NCI-H2029 (cell line): ENCODE data around the gene DCDC1.
"Not testable (repeated sequence)": the region's sequence is repeated elsewhere in the genome, so short reads cannot be mapped to it uniquely, and the experiment has no call there.

Experiments
- DNase-seq: peaks from one replicate; lab custom pipeline; 2025; lab: John Stamatoyannopoulos, UW

The DCDC1 gene

DNA sequence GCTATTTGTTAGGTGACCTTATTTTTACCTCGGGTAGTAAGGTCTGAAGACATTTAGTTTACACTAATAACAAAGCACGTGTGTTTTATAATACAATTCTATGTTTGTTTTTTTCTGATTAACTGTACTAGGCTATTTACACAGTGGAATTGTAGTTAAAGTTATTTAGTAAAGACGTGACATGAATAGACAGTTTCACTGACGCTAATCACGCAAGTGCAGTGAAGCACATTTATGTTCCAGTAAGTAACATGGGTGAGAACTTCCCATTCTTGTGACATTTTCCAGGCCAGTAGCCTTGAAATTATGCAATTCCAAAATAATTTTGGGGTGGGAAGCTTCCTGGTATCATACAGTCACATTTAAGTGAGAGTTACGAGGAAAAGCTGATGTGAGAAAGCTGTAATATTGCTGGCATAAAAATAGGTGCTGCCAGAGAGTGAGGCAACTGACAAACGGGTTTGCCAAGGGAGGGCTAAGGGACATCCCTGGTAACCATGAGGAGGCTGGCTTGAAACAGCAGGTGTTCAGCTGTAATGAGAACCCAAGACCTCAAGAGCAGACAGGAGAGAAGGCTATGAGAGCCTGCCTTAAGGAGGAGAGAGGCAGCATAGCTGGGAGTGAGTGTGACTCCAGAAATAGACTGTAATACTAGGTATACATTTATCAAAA lies 378.8 kb downstream of the DCDC1 start:
- DNase-seq: no peak

DNA sequence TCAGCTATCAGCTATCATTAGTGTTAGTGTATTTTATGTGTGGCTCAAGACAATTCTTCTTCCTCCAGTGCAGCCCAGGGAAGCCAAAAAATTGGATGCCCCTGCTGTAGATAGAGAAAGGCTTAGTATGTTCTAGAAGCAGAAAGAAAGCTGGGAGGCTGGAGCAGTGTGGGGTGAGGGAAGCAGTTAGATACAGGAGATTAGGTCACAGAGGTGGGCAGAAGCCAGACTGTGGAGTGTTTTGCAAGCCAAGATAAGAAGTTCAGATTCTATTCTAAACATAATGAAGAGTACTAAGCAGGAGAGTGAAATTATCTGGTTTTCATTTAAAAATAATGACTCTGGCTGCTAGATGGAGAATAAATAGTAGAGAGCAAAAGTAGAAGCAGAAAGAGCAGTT lies 381.7 kb downstream of the DCDC1 start:
- DNase-seq: no peak

DNA sequence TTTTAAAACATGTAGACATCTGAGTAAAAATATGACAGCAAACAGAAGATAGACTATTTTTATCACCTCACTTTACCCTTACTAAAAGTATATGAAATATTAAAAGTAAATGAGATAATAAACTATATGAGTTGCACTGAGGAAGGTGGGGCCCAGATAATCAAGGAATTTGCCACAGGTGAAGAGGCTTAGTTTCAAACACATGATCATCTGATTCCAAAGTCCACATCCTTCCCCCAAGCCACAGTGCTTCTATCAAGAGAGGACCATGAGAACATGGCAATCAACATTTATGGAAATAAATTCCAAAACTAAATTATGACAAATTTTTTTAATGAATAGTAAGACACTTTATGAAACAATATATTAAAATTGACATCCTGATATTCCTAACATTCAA lies 384.0 kb downstream of the DCDC1 start:
- no peak for DNase-seq

DNA sequence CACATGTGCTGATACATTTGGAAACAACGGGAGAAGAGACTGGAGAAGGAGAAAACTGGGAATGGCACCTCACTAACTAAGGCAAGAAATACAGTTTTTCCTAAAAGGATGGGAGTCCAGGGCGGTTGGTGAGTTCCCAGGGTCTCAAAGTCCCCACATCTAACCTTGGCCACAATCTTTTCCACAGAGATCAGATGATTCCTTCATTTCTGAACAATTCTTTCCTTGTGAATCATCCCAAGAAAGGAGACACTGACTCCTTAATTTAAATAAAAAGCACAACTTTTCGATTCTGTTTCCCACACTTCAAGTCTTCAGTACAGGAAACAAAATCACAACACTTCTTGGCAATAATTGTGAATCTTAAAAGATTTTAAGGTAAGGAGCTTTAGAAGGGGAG lies 384.7 kb downstream of the DCDC1 start:
- no peak for DNase-seq

DNA sequence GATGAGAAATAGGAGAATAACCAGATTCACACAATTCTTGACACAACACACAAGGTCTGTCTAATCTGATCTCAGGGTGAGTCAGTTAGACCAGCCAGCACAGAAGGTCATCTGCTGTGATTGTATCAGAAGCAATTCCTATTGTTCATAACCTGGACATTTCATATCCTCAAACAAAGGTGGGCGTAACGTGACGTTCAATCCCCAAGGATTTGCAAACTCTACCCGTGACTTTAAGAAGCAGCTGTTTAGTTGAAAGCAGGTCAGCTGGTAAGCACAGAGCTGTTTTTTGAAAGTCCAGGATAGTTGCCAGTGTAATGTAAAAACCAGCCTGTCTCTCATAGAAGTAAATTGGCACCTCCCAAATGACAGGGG lies 385.1 kb downstream of the DCDC1 start:
- DNase-seq: no peak

DNA sequence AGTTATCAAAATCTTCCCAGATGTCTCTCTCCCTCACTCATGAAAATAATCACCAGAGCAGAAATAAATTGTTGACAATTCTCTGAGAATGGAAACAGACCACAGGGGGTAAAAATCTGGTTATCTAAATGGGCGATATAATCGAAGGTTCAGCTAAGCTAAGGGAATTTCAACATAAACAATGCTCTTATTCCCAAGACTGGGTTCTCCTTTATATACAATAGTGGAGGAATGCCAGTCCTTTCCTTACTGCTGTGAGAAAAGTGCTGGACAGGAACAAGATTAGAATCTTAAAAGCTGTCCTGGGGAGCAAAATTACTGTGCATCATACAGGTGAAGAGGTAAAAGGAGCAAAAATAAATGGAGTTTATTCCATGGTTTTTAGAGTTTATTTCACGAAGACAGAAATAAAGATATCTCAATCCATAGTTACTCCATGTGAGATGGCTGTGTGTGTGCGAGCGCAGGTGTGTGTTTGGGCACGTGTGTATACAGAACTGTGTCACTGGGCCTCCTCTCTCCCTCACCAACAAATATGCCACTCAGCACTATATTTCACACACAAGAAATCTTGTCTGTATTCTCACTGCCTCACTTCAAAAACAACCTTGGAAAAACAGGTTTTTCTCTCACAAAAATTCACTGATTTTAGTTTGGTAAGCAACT lies 385.6 kb downstream of the DCDC1 start:
- DNase-seq: no peak

DNA sequence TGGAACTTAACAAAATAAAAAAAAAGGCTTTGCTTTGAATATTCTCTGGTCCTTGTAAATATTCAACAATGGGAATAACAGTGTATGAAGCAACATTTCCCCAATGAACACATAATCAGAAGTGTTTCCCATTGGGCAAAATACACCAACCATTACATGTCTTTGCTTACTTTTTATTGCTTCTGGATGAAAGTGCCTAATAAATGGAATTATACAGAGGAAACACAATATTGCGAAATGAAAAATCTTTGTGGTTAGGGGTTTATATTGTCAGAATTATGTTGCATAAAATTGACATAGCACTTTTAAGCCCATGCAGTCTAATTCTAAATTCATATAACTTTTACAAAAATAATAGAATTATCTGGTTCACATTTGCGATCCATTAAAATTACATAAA lies 386.4 kb downstream of the DCDC1 start:
- no peak for DNase-seq

DNA sequence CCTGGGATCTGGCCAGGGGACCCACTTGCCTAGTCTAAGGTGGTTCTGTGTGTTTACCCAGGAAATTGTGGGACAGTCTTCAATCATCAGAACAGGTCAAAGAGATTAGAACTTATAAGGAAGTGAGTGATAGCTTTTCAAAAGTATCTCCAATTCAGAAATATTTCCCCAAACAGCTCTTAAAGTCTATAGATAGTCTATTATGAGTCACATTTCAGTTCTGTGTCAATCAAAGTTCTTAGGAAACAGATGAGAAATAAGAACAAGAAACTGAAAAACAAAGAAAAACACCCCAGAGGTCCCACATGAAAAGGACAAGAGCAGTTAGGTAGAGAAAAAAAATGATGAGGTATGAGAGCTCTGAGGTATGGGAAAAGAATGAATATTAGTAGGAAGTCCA lies 402.0 kb downstream of the DCDC1 start:
- DNase-seq: no peak

DNA sequence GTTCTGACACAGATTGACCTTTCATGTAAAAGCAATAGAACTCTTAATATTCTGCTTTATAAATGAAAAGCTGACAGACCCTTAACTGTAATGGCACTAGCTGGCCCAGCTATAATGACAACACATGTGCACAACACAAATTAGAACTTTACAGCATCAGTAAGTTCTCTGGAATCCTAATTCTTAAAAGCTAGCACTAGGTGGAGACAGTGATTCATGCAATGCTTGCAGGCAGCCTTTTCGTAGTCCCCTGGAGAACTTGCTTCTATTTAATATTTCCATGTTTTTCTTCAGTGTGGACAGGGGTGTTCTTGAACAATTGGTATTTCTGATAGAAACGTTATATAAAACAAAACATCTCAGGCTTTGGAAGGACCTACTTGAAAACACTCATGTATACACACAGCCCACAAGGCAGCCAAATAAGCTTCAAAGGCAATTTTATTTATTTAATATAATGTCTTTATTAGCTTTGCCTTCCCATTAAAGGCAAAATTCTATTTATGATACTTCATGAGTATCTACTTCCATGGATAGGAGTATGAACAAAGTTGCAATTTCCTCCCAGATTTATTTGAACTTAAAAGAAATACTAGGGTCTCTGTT lies 409.0 kb downstream of the DCDC1 start:
- no peak for DNase-seq

DNA sequence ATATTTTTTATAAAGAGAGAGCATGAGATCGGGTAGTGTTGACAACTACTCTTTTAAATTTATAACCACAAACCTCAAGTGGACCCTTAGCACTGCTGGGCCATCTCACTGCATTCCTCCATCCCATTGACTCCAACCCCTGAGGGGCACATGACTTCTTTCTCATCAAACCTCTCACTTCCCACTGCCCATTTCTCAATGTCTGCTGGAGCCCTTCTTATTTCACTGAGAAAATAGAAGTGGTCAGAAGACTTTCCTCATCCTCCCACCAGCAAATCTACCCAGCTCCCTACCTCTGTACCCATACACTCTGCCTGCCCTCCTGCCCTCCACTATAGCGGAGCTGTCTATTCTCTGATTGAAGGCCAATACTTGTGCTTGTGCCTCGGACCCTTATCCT lies 412.8 kb downstream of the DCDC1 start:
- no peak for DNase-seq

DNA sequence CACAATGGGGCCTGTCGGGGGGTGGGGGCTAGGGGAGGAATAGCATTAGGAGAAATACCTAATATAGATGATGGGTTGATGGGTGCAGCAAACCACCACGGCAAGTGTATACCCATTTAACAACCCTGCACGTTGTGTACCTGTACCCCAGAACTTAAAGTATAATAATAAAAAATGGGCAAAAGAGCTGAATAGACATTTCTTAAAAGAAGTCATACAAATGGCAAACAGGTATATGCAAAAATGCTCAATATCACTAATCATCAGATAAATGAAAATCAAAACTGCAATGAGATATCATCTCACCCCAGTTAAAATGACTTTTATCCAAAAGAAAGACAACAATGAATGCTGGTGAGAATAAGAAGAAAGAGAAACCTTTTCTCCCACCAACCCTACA lies 419.7 kb downstream of the DCDC1 start:
- DNase-seq: no peak

DNA sequence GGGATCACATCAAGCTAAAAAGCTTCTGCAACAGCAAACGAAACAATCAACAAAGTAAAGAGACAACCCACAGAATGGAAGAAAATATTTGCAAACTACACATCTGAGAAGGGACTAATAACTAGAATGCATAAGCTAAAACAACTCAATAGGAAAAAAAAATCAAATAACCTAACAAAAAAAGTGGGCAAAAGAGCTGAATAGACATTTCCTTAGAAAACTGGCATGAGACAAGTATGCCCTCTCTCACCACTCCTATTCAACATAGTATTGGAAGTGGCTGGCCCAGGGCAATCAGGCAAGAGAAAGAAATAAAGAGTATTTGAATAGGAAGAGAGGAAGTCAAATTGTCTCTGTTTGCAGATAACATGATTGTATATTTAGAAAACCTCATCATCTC lies 421.8 kb downstream of the DCDC1 start:
- not testable (repeated sequence) for DNase-seq

DNA sequence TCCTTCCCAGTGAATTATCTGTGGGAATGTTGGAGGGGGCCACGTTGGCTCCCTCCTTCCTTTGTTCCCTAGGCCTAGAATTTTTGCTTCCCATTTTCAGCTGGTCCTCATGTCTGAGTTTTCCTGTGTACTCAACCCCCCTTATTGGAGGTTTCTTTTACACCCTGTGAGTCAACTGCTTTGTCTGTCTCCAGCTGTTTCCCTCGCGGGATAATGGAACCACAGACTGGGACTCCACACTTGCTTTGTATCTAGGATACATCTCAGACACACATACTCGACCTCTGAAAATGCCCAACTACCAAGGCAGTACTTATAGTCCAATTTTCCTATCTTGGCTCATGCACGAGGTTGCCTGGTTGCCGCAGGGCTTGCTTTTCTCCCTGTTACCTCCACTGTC lies 430.7 kb downstream of the DCDC1 start:
- DNase-seq: no peak

DNA sequence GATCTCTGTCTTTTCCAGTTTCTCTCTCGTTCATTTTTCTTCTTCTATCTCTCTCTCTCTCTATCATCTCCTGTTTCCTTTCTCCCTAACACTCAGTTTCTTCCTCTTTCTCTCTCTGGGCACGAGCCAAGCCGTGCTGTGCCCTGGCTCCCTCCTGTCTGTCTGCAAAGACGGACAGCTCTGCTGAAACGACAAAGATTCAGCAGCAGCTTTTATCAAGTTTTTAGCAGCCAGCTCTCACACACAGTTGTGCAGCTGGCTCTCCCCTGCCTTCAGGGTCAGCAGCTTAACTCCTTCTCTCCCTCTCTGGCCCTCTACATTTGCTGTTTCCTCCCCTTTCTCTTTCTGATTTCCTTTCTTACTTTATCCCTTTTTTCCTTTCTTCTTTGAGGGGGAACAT lies 431.4 kb downstream of the DCDC1 start:
- no peak for DNase-seq

DNA sequence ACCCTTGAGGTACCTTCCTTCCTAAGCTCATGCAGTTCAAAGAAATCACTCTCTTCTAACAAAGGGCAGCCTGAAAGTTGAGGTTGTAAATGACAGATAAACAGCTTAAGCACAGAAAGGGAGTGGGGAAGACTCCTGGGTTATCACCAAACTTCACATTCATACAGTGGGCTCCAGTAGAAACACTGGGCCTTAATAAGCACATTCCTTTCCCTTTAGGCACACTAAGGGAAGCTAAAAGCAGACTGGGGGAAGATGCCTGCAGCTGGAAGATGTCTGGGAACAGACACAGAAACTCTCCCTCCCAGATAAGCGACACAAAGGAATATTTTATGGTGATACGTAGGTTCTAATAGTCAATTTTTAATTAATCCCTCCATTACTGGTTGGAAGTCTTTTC lies 433.0 kb downstream of the DCDC1 start:
- DNase-seq: no peak

DNA sequence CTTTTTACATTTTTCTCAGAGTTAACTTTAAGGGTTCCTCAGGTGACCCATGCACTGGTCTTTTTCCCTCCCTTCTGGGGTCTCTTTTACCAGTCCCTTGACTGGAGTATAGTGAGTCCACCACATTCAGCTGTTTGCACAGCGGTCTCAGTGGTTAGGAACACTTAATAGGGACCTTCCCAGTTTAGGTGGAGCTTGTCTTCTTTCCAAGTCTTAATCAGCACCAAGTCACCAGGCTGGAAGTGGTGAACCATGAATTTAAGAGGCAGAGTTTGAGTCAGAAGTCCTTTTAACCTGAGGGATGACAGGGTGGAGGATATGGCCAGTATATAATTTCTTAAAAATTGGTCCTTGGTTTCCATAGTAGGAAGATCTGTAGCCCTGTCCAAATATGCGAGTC lies 433.7 kb downstream of the DCDC1 start:
- no peak for DNase-seq

DNA sequence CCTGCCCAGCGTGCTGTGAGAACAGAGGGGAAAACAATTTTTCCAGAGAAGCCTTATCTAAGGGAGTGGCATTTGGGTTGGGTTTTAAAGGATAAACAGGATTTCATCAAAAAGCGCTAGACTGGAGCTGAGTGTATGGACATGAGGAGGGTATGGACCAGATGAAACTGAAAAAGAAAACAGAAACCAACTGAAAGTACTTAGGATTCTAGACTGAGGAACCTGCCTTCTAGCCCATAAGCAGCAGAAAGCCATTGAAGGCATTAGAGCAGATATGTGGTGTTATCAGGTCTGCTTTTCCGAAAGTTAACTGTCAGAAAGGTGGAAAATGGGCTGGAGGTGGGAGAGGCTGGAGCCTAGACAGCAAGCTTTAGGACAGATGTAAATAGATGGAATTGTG lies 443.4 kb downstream of the DCDC1 start:
- DNase-seq: no peak

DNA sequence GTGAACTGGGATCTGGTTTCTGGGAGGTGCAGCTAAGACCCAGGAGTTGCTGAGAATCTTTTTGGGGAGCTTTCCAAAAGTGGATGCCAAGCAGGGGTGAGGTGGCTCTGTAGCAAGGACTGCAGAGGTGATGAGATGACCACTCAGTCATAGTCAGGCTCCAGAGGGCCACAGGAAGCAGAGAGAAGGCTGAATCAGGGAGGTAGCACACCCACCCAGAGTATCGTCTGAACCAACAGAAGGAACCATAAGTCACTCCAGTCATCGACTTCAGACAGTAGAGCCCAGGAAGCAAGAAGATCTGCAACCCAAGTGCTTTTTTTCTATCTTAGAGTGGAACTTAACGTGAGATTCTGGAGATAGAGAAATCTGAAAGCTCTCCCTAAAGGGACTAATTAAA lies 447.7 kb downstream of the DCDC1 start:
- no peak for DNase-seq

DNA sequence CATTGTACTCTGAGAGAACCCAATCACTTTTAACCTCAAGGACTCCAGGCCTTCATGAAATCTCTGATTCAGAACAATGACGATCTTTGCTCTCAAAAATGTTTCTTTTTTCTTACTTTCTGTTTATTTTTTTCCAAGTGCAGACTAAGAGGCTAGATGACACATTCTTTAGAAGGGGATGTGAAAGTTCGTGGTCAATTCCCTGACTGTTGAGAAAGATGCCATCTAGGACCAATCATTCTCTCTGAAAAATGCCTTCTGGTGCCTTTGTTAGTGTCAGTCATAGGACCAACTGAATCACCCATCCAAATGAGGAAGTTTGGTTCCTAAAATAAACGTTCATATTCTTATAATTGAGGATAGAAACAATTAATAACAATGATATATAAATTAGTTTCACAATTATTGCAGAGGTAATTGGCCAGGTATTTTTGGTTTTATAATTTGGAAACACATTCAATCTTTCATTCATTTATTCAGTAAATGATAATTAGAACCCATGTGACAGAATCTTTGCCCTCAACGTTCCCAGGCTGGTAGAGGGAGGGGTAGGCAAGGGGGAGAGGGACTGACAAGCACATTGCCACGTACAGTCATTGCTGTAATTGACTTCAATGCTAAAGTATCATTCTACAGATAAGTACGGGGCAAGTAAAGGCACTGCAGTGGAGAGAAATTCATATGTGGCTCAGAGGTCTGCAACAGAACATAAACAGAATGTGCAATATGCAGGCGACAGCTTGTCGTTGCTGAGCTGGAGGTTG lies 450.0 kb downstream of the DCDC1 start:
- no peak for DNase-seq

DNA sequence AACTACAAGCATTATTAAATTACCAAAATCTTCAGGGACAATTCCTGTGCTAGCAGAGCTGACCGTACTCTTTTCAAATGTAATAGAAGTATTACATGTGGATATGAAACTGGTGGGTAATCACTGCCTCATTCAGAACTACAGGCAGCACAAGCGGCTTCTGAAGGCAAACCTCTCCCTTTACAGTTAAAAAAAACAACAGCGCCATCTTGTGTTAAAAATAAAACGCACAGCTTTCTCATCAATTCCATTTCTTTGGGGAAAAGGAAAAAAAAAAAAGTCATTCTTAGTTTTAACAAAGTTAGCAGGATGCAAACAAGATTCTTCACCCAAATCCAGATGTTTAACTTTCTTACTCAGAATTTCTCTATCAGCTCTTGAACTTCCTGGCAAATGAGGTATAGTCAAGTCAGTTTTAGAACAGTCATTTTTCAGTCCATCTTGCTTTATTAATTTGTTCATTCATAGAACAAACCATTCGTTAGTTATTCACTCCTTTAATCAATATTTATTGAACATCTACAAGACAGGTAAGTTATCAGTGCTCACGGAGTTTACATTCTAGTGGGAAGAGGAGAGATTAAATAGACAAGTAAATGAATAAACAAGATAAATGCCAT lies 451.6 kb downstream of the DCDC1 start:
- no peak for DNase-seq

DNA sequence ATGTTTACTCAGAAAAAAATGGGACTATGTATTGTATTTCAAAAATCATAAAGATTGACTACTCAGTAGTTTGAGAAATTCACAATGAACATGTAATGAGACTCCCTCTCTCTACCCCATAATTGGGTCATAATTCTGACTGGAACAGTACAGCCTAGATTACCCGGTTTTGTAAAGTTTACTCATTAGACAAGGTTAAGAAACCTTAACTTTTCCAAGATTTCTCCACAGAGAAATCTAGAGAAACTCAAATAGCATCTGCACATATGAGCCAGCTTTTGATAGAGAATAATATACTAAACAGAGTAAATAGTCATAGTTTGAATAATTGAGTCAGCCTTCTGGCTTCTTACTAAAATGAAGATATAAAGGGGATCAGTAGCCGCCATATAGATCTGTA lies 452.3 kb downstream of the DCDC1 start:
- DNase-seq: no peak

DNA sequence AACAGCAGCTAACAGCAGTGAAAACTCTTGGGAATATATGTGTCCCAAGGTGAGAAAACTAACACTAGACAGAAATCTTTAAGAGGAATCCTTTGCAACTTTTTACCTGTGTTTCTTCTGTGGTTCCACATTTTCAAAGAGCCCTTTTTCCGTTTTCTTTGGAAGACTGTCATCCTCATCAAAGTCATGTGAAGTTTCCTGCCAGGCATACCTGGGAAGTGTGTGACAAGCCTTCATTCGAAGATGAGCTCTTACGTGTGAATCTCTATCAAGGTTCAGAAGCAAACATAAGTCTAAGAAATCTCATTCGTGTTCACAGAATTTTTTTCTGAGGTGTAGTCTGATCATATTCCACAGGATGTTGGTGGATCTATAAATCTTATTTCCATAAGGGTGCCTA lies 452.8 kb downstream of the DCDC1 start:
- no peak for DNase-seq
